GM18519 (cell line): Measurements from ENCODE around the gene CCNQ.

Source experiments
- ATAC-seq: cut with Tn5 transposase; IDR thresholded peaks from one replicate; pipeline ENCODE4 v1.9.1; 2021; ENCODE audit warnings: mild to moderate bottlenecking, moderate library complexity; ENCODE audit not compliant: unreplicated experiment, low FRiP score

CCNQ gene

GRCh38 chrX:153598541-153599191, at the start of gene CCNQ:
TSS of gene CCNQ (minus strand) at chrX:153599139. CDS start at chrX:153599073, 66 bp downstream.
- peak; percentile 38 for ATAC-seq

GRCh38 chrX:153647461-153648357, 48.8 kb upstream of the CCNQ start:
- ATAC-seq: no peak

- ATAC-seq: no peak
Observed at GRCh38 chrX:153646620-153647373, 47.9 kb upstream of the CCNQ start, which contains the start of gene DUSP9. TSS of gene DUSP9 (plus strand) at chrX:153647203. CDS start at chrX:153647954, 751 bp downstream.

DNA sequence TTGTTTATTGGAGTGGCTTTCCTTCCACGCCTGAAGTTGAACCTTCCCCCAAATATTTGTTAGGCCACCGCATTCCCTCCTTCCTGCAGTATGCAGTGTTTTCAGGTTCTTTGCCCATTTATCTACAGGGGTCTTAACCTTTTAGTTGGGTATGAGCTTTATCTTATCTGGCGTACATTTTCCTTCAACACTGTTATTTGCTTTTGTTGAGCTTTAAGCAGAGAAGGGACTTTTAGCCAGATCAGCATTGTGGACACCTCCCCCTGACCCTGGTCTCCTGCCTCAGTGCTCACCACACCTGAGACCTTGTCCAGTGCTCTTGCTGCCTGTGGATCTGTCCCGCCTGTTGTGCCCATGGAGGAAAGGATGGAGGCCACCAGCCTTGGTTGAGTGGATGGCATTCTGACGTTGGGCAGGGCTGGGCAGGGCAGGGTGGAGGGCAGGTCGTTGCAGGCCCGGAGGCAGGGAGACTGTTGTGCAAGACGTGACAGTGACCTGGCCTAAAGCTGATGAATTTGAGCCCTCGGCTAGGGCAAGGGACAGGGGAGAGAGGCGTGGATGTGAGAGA, 47.1 kb upstream of the CCNQ start:
- no peak for ATAC-seq

DNA sequence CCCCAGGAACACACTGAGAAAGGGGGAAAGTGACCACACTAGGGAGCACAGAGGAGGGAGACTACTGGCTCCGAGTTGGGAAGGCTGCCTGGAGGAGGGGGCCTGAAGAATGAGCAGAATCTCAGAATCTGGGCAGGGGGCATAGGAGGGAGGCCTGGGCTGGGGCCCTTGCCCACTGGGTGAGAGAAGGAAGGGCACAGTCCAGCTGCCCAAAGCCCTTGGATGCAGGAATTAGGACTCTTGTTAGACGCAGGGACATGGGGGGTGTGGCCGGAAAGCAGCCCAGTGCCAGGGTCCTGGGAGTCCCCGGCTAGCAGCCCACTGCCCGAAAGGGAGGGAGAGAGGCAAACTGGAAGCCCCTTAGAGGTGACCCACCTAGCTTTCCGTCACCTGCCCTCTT, 46.2 kb upstream of the CCNQ start:
- ATAC-seq: no peak

- no peak for ATAC-seq
Observed at GRCh38 chrX:153644356-153645125, 45.6 kb upstream of the CCNQ start.

- ATAC-seq: no peak
Observed at GRCh38 chrX:153643431-153644351, 44.8 kb upstream of the CCNQ start.

DNA sequence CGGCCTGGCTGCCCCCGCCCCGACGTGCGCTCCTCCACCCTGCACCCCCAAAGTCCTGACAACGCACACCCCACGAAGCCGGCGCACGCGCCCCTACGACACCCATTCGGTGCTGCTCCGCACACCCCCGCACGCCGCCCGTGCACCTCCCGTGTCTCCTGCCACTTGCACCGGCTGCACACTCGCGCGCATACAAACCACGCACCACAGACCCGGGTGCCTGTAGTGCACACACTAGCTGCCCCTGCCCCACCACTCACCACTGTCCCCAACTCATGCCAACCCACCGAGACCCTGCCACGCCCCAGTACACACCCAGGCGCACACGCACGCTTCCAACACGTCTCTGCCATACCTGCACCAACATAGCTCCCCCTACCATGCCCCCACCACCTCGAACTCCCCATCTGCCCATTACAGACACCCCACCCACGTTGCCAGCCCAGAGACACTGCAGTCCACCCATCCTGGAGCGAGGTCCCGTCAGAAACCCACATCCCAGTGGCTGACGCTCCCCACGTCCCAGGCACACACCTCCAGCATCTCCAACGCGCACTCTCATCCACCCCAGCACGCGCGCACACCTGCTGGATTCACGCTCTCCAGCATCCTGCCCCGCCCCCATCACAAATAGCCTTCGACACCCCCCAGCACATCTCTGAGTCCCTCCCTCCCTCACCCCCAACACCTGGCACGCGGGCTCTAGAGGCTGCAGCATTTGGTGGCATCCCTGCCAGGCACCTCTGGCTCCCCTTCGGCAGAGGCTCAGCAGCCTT, 43.9 kb upstream of the CCNQ start:
- ATAC-seq: no peak

DNA sequence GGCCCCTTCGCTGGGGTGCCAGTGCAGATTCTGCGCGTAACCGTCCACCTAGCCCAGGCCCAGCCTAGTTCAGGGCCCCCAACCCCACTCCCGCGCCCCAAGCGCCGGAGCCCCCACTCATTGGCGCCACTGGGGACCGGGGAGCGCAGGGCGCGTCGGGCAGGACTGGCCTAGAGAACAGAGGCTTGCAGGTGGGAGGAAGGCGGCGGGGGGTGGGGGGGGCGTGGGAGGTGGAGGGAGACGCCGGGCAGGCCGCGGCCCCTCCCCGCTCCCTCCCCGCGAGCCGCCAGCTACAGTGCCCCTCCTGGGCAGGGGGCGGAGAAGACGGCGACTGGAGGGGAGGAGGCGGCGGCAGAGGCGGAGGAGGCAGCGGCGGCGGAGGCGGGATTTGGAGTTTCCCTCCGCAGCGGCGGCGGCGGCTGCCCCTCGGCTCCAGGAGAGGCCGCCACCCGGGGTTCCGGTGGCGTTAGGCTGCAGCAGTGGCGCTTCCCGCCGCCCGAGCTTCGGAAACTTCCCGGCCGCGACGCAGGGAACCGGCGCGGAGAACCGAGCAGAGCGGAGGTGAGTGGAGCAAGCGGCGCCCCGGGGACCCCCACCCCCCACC, 43.2 kb upstream of the CCNQ start:
- no peak for ATAC-seq

DNA sequence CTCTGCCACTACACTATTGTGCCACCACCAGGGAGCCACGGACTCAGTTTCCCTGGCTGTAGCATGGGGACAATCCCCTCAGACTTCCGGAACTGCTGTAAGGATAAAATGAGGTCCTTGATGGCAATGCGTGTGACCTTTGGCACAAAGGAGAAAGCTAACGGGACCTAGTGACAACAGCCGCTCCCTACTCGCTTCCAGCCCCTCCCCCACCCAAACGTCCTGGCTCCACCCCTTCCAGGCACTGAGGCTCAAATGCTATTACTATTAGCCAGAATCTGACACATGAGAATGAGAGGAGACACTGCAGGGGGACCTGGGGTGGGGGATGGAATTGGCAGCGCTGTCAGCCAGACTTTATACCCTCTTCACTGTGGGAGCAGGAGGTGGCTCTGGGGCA, 42.7 kb upstream of the CCNQ start:
- no peak for ATAC-seq

- no peak for ATAC-seq
Observed at GRCh38 chrX:153640736-153641575, 42.0 kb upstream of the CCNQ start.

GRCh38 chrX:153640045-153640686, 41.2 kb upstream of the CCNQ start:
- ATAC-seq: no peak

- ATAC-seq: no peak
Observed at GRCh38 chrX:153639177-153640044, 40.5 kb upstream of the CCNQ start.

DNA sequence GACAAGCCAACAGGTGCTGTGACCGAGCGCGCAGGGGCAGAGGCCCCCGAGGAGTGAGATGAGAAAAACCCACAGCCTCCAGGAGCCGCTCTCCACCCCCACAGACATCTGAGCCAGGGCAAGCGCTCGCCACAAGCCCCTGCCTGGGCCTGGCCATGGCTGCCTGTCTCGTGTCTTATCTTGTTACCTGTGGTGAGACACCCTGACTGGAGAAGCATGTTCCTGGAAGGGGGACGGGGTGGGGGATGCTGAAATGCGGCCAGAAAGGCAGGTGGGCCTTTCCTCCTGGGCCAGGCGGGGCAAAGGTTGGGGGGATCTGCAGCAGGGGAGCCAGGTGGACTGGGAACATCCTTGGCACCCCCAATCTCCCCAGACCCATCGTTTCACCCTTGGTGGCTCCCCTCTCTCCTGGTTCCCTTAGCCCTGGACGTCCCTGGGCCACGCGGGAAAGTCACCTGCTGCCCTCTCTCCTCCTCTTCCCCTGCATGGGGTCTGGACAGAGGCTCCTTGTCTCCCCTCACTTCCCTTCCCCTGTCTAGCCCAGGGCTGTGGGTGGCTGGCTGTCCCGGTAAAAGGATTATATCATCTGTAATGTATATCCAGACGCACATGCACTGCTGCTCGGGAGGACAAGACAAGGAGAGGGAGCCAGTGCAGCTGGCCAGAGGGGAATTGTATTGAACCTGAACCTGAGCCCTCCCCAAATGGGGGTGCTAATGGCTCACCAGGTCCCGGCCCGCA, 39.7 kb upstream of the CCNQ start:
- no peak for ATAC-seq

- no peak for ATAC-seq
Observed at GRCh38 chrX:153638041-153638371, 39.1 kb upstream of the CCNQ start.
